Measurements from ENCODE around the gene MAGEA9B.

- TF ChIP-seq, protein P1, sequence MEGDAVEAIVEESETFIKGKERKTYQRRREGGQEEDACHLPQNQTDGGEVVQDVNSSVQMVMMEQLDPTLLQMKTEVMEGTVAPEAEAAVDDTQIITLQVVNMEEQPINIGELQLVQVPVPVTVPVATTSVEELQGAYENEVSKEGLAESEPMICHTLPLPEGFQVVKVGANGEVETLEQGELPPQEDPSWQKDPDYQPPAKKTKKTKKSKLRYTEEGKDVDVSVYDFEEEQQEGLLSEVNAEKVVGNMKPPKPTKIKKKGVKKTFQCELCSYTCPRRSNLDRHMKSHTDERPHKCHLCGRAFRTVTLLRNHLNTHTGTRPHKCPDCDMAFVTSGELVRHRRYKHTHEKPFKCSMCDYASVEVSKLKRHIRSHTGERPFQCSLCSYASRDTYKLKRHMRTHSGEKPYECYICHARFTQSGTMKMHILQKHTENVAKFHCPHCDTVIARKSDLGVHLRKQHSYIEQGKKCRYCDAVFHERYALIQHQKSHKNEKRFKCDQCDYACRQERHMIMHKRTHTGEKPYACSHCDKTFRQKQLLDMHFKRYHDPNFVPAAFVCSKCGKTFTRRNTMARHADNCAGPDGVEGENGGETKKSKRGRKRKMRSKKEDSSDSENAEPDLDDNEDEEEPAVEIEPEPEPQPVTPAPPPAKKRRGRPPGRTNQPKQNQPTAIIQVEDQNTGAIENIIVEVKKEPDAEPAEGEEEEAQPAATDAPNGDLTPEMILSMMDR (IDR thresholded peaks at IDR 0.05), result no peak
- TF ChIP-seq POLR2A (IDR thresholded peaks at IDR 0.05) (no peak), POLR2AphosphoS5 (IDR thresholded peaks at IDR 0.05) (no peak)
Measured at GRCh38 chrX:149611623-149612175, 24.4 kb upstream of the MAGEA9B start.
